ENCODE results near the gene AK8. TPM values are rescaled to one million over a fixed set of nuclear protein-coding genes. Genes with fewer than 3 reads are reported as not detected.

AK8 gene
- total and polyA plus RNA-seq, 12 donors = 0.09 to 1.0 (median 0.21) TPM; not detected in 6

DNA sequence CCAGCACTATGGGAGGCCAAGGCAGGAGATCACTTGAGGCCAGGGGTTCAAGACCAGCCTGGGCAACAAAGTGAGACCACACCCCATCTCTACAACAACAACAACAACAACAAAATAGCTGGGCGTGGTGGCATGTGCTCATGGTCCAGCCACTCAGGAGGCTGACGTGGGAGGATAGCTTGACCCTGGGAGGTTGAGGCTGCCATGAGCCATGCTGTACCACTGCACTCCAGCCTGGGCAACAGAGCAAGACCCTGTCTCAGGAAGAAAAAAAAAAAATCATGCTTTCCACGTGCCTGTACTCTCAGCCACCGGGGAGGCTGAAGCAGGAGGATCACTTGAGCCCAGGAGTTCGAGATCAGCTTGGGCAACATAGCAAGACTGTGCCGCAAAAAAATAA is 36.8 kb upstream of the AK8 start:
- no peak for TF ChIP-seq CTCF (IDR thresholded peaks at IDR 0.05)
- DNase-seq = no peak
- H3K27ac ChIP-seq = no peak overlapping the region
- intact Hi-C loops (cut with DNase I) = no loop called here
- peaks cover 0 to 6% (median 0%) of the 10 kb centered on the region in 11 donors for H3K9me3 ChIP-seq
- no peak for ATAC-seq
- WGBS, 2 donors = 94 to 95% methylated on average over 6 of the region's 6 CpGs
- no peak overlapping the region for H3K4me3 ChIP-seq
- H3K27me3 ChIP-seq = no peaks in the 10 kb centered on the region
- H3K36me3 ChIP-seq = peaks cover 0 to 99% (median 47%) of the 10 kb centered on the region in 9 donors
- H3K4me1 ChIP-seq = peaks cover 0 to 6% (median 0%) of the 10 kb centered on the region in 9 donors

- intact Hi-C loops (cut with DNase I) = no loop called here
- Histone ChIP-seq H3K4me3 (no peak overlapping the region), H3K36me3 (peaks cover 0 to 99% (median 40%) of the 10 kb centered on the region in 9 donors), H3K27ac (no peak overlapping the region), H3K27me3 (no peaks in the 10 kb centered on the region), H3K9me3 (peaks cover 0 to 6% (median 0%) of the 10 kb centered on the region in 11 donors), H3K4me1 (no peaks in the 10 kb centered on the region)
- ATAC-seq (no peak), DNase-seq (no peak)
- 91 to 93% methylated on average over 4 of the region's 4 CpGs for WGBS, 2 donors
- TF ChIP-seq CTCF (IDR thresholded peaks at IDR 0.05) = no peak
Measured at GRCh38 chr9:132912131-132912530, 34.0 kb upstream of the AK8 start.

- no peak for ATAC-seq
- intact Hi-C loops (cut with DNase I) = no loop called here
Measured at GRCh38 chr9:132910376-132910775, 32.3 kb upstream of the AK8 start.

DNA sequence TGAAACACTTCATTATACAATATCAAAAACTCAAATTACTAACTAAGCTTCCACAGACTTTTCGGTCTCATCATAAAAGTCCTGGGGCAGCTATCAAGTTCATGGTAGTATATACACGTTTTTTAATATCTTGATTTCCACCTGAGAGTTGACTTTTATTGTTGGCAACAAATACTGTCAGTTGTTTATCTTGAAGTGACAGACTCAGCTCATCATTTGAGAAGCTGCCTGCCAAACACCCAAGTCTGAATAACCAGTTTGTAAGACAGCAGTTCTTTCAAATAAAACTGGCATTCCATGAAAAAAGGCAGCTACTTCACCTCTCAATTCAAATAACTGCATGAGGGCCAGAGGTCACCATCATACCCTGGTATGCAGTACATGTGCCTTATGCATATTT is 31.2 kb upstream of the AK8 start:
- 80 to 86% methylated on average over 2 of the region's 2 CpGs for WGBS, 2 donors
- Histone ChIP-seq H3K4me1 (no peaks in the 10 kb centered on the region), H3K36me3 (peaks cover 0 to 99% (median 48%) of the 10 kb centered on the region in 9 donors), H3K27ac (no peak overlapping the region), H3K4me3 (no peak overlapping the region), H3K9me3 (no peaks in the 10 kb centered on the region), H3K27me3 (no peaks in the 10 kb centered on the region)
- intact Hi-C loops (cut with DNase I) = loop anchor here in 1 of 10 donors (10.0 kb wide), 1 partner anchor 495 kb away; the partner anchor contains the start of gene CFAP77
- no peak for DNase-seq
- no peak for TF ChIP-seq CTCF (IDR thresholded peaks at IDR 0.05)
- ATAC-seq = no peak

More at GRCh38 chr9:132910376-132910775, 32.3 kb upstream of the AK8 start:
- no peak for DNase-seq
- no peak for TF ChIP-seq CTCF (IDR thresholded peaks at IDR 0.05)
- H3K4me3 ChIP-seq = no peak overlapping the region
- H3K27ac ChIP-seq = no peak overlapping the region
- H3K36me3 ChIP-seq = peaks cover 0 to 99% (median 45%) of the 10 kb centered on the region in 9 donors
- 92 to 93% methylated on average over 6 of the region's 6 CpGs for WGBS, 2 donors
- no peaks in the 10 kb centered on the region for H3K27me3 ChIP-seq
- no peaks in the 10 kb centered on the region for H3K4me1 ChIP-seq
- no peaks in the 10 kb centered on the region for H3K9me3 ChIP-seq
